ENCODE measurements around the gene BAG5.

Gene BAG5

GRCh38 chr14:103541709-103542604 lies 20.5 kb downstream of the BAG5 start:
- H3K4me3 ChIP-seq (ENCODE audit: low read depth in 1 of 5, low read length in 5 of 5), result peak overlapping the region in 1 of 5 donors; percentile 38
- peak overlapping the region in 2 of 5 donors; percentile 6 to 20 for H3K9ac ChIP-seq (ENCODE audit: low read length in 5 of 5)
- no peaks in the 10 kb centered on the region for H3K36me3 ChIP-seq (ENCODE audit: control insufficient read depth in 5 of 5, insufficient read depth in 5 of 5, low read length in 5 of 5)
- H3K4me1 ChIP-seq (ENCODE audit: control insufficient read depth in 5 of 5, insufficient read depth in 5 of 5, low read length in 5 of 5), result peaks cover 4 to 70% (median 65%) of the 10 kb centered on the region in 5 donors
- peak overlapping the region; percentile 65 for H3K27ac ChIP-seq (ENCODE audit: low read depth, low read length)
- peaks cover 0 to 4% (median 0%) of the 10 kb centered on the region in 5 donors for H3K27me3 ChIP-seq (ENCODE audit: control insufficient read depth in 5 of 5, insufficient read depth in 4 of 5, low read length in 5 of 5)
- H3K9me3 ChIP-seq (ENCODE audit: control insufficient read depth in 5 of 5, low read length in 5 of 5), result no peaks in the 10 kb centered on the region

GRCh38 chr14:103540821-103541708 lies 21.4 kb downstream of the BAG5 start:
- H3K4me1 ChIP-seq (ENCODE audit: control insufficient read depth in 5 of 5, insufficient read depth in 5 of 5, low read length in 5 of 5), result peaks cover 4 to 70% (median 63%) of the 10 kb centered on the region in 5 donors
- H3K9ac ChIP-seq (ENCODE audit: low read length in 5 of 5), result peak overlapping the region in 1 of 5 donors; percentile 20
- H3K27me3 ChIP-seq (ENCODE audit: control insufficient read depth in 5 of 5, insufficient read depth in 4 of 5, low read length in 5 of 5), result peaks cover 0 to 4% (median 0%) of the 10 kb centered on the region in 5 donors
- H3K4me3 ChIP-seq (ENCODE audit: low read depth in 1 of 5, low read length in 5 of 5), result no peak overlapping the region
- peak overlapping the region; percentile 65 for H3K27ac ChIP-seq (ENCODE audit: low read depth, low read length)
- H3K9me3 ChIP-seq (ENCODE audit: control insufficient read depth in 5 of 5, low read length in 5 of 5), result no peaks in the 10 kb centered on the region
- H3K36me3 ChIP-seq (ENCODE audit: control insufficient read depth in 5 of 5, insufficient read depth in 5 of 5, low read length in 5 of 5), result peaks cover 0 to 2% (median 0%) of the 10 kb centered on the region in 5 donors

- no peak overlapping the region for H3K27ac ChIP-seq (ENCODE audit: low read depth, low read length)
- peaks cover 0 to 4% (median 0%) of the 10 kb centered on the region in 5 donors for H3K27me3 ChIP-seq (ENCODE audit: control insufficient read depth in 5 of 5, insufficient read depth in 4 of 5, low read length in 5 of 5)
- H3K4me3 ChIP-seq (ENCODE audit: low read depth in 1 of 5, low read length in 5 of 5), result no peak overlapping the region
- H3K9me3 ChIP-seq (ENCODE audit: control insufficient read depth in 5 of 5, low read length in 5 of 5), result no peaks in the 10 kb centered on the region
- peak overlapping the region in 1 of 5 donors; percentile 19 for H3K9ac ChIP-seq (ENCODE audit: low read length in 5 of 5)
- peaks cover 0 to 20% (median 13%) of the 10 kb centered on the region in 5 donors for H3K36me3 ChIP-seq (ENCODE audit: control insufficient read depth in 5 of 5, insufficient read depth in 5 of 5, low read length in 5 of 5)
- H3K4me1 ChIP-seq (ENCODE audit: control insufficient read depth in 5 of 5, insufficient read depth in 5 of 5, low read length in 5 of 5), result peaks cover 4 to 69% (median 59%) of the 10 kb centered on the region in 5 donors
Observed at GRCh38 chr14:103539056-103539825, 23.2 kb downstream of the BAG5 start.

GRCh38 chr14:103538291-103539055 lies 24.0 kb downstream of the BAG5 start:
- no peak overlapping the region for H3K27ac ChIP-seq (ENCODE audit: low read depth, low read length)
- peak overlapping the region in 1 of 5 donors; percentile 19 for H3K9ac ChIP-seq (ENCODE audit: low read length in 5 of 5)
- H3K9me3 ChIP-seq (ENCODE audit: control insufficient read depth in 5 of 5, low read length in 5 of 5), result no peaks in the 10 kb centered on the region
- H3K4me1 ChIP-seq (ENCODE audit: control insufficient read depth in 5 of 5, insufficient read depth in 5 of 5, low read length in 5 of 5), result peaks cover 4 to 62% (median 52%) of the 10 kb centered on the region in 5 donors
- peaks cover 0 to 27% (median 17%) of the 10 kb centered on the region in 5 donors for H3K36me3 ChIP-seq (ENCODE audit: control insufficient read depth in 5 of 5, insufficient read depth in 5 of 5, low read length in 5 of 5)
- H3K4me3 ChIP-seq (ENCODE audit: low read depth in 1 of 5, low read length in 5 of 5), result no peak overlapping the region
- H3K27me3 ChIP-seq (ENCODE audit: control insufficient read depth in 5 of 5, insufficient read depth in 4 of 5, low read length in 5 of 5), result peaks cover 0 to 4% (median 0%) of the 10 kb centered on the region in 5 donors

GRCh38 chr14:103537175-103537990 lies 25.1 kb downstream of the BAG5 start:
- Histone ChIP-seq H3K9ac (ENCODE audit: low read length in 5 of 5) (no peak overlapping the region), H3K4me1 (ENCODE audit: control insufficient read depth in 5 of 5, insufficient read depth in 5 of 5, low read length in 5 of 5) (peaks cover 4 to 51% (median 41%) of the 10 kb centered on the region in 5 donors)

GRCh38 chr14:103536693-103537092 lies 25.8 kb downstream of the BAG5 start:
- Histone ChIP-seq H3K27ac (ENCODE audit: low read depth, low read length) (no peak overlapping the region), H3K9me3 (ENCODE audit: control insufficient read depth in 5 of 5, low read length in 5 of 5) (no peaks in the 10 kb centered on the region), H3K4me3 (ENCODE audit: low read depth in 1 of 5, low read length in 5 of 5) (no peak overlapping the region), H3K4me1 (ENCODE audit: control insufficient read depth in 5 of 5, insufficient read depth in 5 of 5, low read length in 5 of 5) (peaks cover 0 to 45% (median 34%) of the 10 kb centered on the region in 5 donors), H3K36me3 (ENCODE audit: control insufficient read depth in 5 of 5, insufficient read depth in 5 of 5, low read length in 5 of 5) (peaks cover 0 to 42% (median 25%) of the 10 kb centered on the region in 5 donors), H3K27me3 (ENCODE audit: control insufficient read depth in 5 of 5, insufficient read depth in 4 of 5, low read length in 5 of 5) (peaks cover 0 to 4% (median 0%) of the 10 kb centered on the region in 5 donors), H3K9ac (ENCODE audit: low read length in 5 of 5) (no peak overlapping the region)

More at GRCh38 chr14:103537175-103537990, 25.1 kb downstream of the BAG5 start:
- H3K36me3 ChIP-seq (ENCODE audit: control insufficient read depth in 5 of 5, insufficient read depth in 5 of 5, low read length in 5 of 5), result peaks cover 0 to 37% (median 22%) of the 10 kb centered on the region in 5 donors
- H3K9me3 ChIP-seq (ENCODE audit: control insufficient read depth in 5 of 5, low read length in 5 of 5), result no peaks in the 10 kb centered on the region
- no peak overlapping the region for H3K4me3 ChIP-seq (ENCODE audit: low read depth in 1 of 5, low read length in 5 of 5)
- peaks cover 0 to 4% (median 0%) of the 10 kb centered on the region in 5 donors for H3K27me3 ChIP-seq (ENCODE audit: control insufficient read depth in 5 of 5, insufficient read depth in 4 of 5, low read length in 5 of 5)
- no peak overlapping the region for H3K27ac ChIP-seq (ENCODE audit: low read depth, low read length)

GRCh38 chr14:103535891-103536565 lies 26.4 kb downstream of the BAG5 start:
- peaks cover 0 to 45% (median 32%) of the 10 kb centered on the region in 5 donors for H3K4me1 ChIP-seq (ENCODE audit: control insufficient read depth in 5 of 5, insufficient read depth in 5 of 5, low read length in 5 of 5)
- H3K36me3 ChIP-seq (ENCODE audit: control insufficient read depth in 5 of 5, insufficient read depth in 5 of 5, low read length in 5 of 5), result peaks cover 0 to 42% (median 25%) of the 10 kb centered on the region in 5 donors
- H3K4me3 ChIP-seq (ENCODE audit: low read depth in 1 of 5, low read length in 5 of 5), result no peak overlapping the region
- H3K9me3 ChIP-seq (ENCODE audit: control insufficient read depth in 5 of 5, low read length in 5 of 5), result no peaks in the 10 kb centered on the region
- H3K27me3 ChIP-seq (ENCODE audit: control insufficient read depth in 5 of 5, insufficient read depth in 4 of 5, low read length in 5 of 5), result peaks cover 0 to 4% (median 0%) of the 10 kb centered on the region in 5 donors
- H3K9ac ChIP-seq (ENCODE audit: low read length in 5 of 5), result no peak overlapping the region
- H3K27ac ChIP-seq (ENCODE audit: low read depth, low read length), result no peak overlapping the region

Measured in subcutaneous abdominal adipose tissue (tissue), 5 donors.